H1 (cell line): Measurements from ENCODE around the gene EGR2. TPM values are rescaled to one million over a fixed set of nuclear protein-coding genes. Genes with fewer than 3 reads are reported as not detected.

Experiments used
- FOSL1 ChIP-seq: IDR thresholded peaks from 2 replicates; pipeline ENCODE4 v1.6.1; 2011; ENCODE audit warnings: mild to moderate bottlenecking, low read depth, low read length, moderate library complexity; ENCODE audit not compliant: insufficient read depth
- RNF2 ChIP-seq: fragments of 200-900, 300-1000 bp; sonication (generic); IDR thresholded peaks from 2 replicates; pipeline ENCODE4 v1.7.1; 2016; ENCODE audit warnings: borderline replicate concordance, low read depth, mild to moderate bottlenecking, antibody characterized with exemption, low read length; ENCODE audit not compliant: poor library complexity, severe bottlenecking; ENCODE audit errors: missing control alignments
- TEAD4 ChIP-seq: IDR thresholded peaks from 2 replicates; pipeline ENCODE4 v1.6.1; 2012; ENCODE audit warnings: low read depth, low read length, inconsistent platforms, mixed read lengths
- polyA plus RNA-seq, 7 experiments: library from polyadenylated mRNA; depleted of rRNA in 3 of 7; stranded (reverse) in 5 of 7; unstranded in 2 of 7; fragments of >200 nt in 5 of 7; fragments of 200-250 nt in 2 of 7; gene quantifications; 1 replicate in 5 of 7; 2 replicates in 1 of 7; 4 replicates in 1 of 7; pipeline versions ENCODE4 v1.2.1 to v1.2.3, GENCODE V29; 2011 to 2013; ENCODE audit warnings: missing spikeins in 2 of 7, mixed read lengths in 2 of 7
- total RNA-seq: library from RNA; stranded (reverse); fragmentation: NEBNext Ultra II Directional; extraction: Animal tissue kit (Norgen Biotek cat#: 25700); gene quantifications from 2 replicates; pipeline ENCODE4 v1.2.1, GENCODE V29; 2021

The EGR2 gene
- total and polyA plus RNA-seq, 2 of the 8 experiments (the other 6 are each of a cell fraction or from before 2014, with no cell fraction given), result 1.3 to 2.1 TPM

GRCh38 chr10:62810156-62810902 is 5.8 kb downstream of the EGR2 start (continued):
- no peak for TF ChIP-seq FOSL1
- TF ChIP-seq TEAD4, result no peak
- no peak for TF ChIP-seq RNF2
